Calu3 (cell line): ENCODE results near the gene LCE3E. TPM values are rescaled to one million over a fixed set of nuclear protein-coding genes. Genes with fewer than 3 reads are reported as not detected.

ENCODE experiments used
- BruUV-seq: library from RNA; stranded (reverse); fragments of 400-500 nt; replicated peaks from 2 replicates; lab custom pipeline; 2021; lab: Mats Ljungman, UMichigan
- CTCF ChIA-PET: fragments of 300-600 bp; sonication (Branson Sonifier 250); formaldehyde crosslinking; loops from one replicate; lab custom pipeline; 2022; ENCODE audit warnings: antibody characterized with exemption; lab: Charles Lee
- DNase-seq: peaks from one replicate; pipeline ENCODE4 v3.0.0; 2022
- H3K27ac Mint-ChIP-seq: one replicate; pipeline ENCODE4 v1.8.0; 2022; ENCODE audit warnings: mixed read lengths; ENCODE audit not compliant: unreplicated experiment
- H3K27me3 Mint-ChIP-seq: one replicate; pipeline ENCODE4 v1.8.0; 2022; ENCODE audit warnings: mixed read lengths; ENCODE audit not compliant: unreplicated experiment
- H3K36me3 Mint-ChIP-seq: one replicate; pipeline ENCODE4 v1.8.0; 2022; ENCODE audit warnings: mild to moderate bottlenecking, moderate library complexity, mixed read lengths; ENCODE audit not compliant: insufficient read depth, unreplicated experiment
- H3K4me1 Mint-ChIP-seq: one replicate; pipeline ENCODE4 v1.8.0; 2022; ENCODE audit warnings: mild to moderate bottlenecking, low read depth, mixed read lengths; ENCODE audit not compliant: unreplicated experiment
- H3K4me3 Mint-ChIP-seq: one replicate; pipeline ENCODE4 v1.8.0; 2022; ENCODE audit warnings: mild to moderate bottlenecking, low read depth, moderate library complexity, mixed read lengths; ENCODE audit not compliant: unreplicated experiment
- H3K9me3 Mint-ChIP-seq: one replicate; pipeline ENCODE4 v1.8.0; 2022; ENCODE audit warnings: low read depth, mixed read lengths; ENCODE audit not compliant: unreplicated experiment
- CTCF ChIP-seq: fragments of 200-600 bp; IDR thresholded peaks from one replicate; pipeline ENCODE4 v1.8.0; 2022; ENCODE audit warnings: antibody characterized with exemption; ENCODE audit not compliant: unreplicated experiment
- intact Hi-C: fragments of 100-400 bp; cut with micrococcal nuclease; formaldehyde crosslinking; loops from one replicate; pipeline ENCODE4 v1.10.0; 2022; ENCODE audit not compliant: unreplicated experiment
- total RNA-seq: library from RNA; stranded (reverse); gene quantifications from 2 replicates; pipeline ENCODE4 v1.2.3, GENCODE V29; 2022

Gene LCE3E
- total RNA-seq, 1 experiment from 2014 or later, result not detected

GRCh38 chr1:152516082-152516481 is 50.5 kb downstream of the LCE3E start:
- no peak for DNase-seq
- Mint-ChIP-seq H3K4me3 (no peak overlapping the region), H3K36me3 (no peaks in the 10 kb centered on the region), H3K9me3 (no peaks in the 10 kb centered on the region), H3K4me1 (no peaks in the 10 kb centered on the region), H3K27me3 (peaks cover 68% of the 10 kb centered on the region), H3K27ac (no peak overlapping the region)
- no peak for TF ChIP-seq CTCF
- no TSS peak for BruUV-seq
- intact Hi-C loops, result no loop called here
- CTCF ChIA-PET, result interaction anchor here (1.6 kb wide), 1 partner anchor 18 kb away, joined by 4 read pairs; no protein-coding TSS in a partner anchor

Other genes with a start within 250 kb of the LCE3E start
- not detected in 2 replicates for gene FLG, start 241.5 kb downstream of the LCE3E start, total RNA-seq
- not detected in 2 replicates for gene FLG2, start 206.8 kb downstream of the LCE3E start, total RNA-seq
- not detected in 2 replicates for gene CRNN, start 152.5 kb downstream of the LCE3E start, total RNA-seq
- gene LCE5A, start 56.0 kb downstream of the LCE3E start, total RNA-seq, result not detected in 2 replicates
- not detected in 2 replicates for gene CRCT1, start 52.3 kb downstream of the LCE3E start, total RNA-seq
- gene LCE3D, start 13.7 kb upstream of the LCE3E start, total RNA-seq, result not detected in 2 replicates
- gene LCE3C, start 33.5 kb upstream of the LCE3E start, total RNA-seq, result not detected in 2 replicates
- not detected in 2 replicates for gene LCE3B, start 47.0 kb upstream of the LCE3E start, total RNA-seq
- not detected in 2 replicates for gene LCE3A, start 56.3 kb upstream of the LCE3E start, total RNA-seq
- gene LCE2D, start 96.6 kb upstream of the LCE3E start, total RNA-seq, result not detected in 2 replicates
- not detected in 2 replicates for gene LCE2C, start 108.5 kb upstream of the LCE3E start, total RNA-seq
- gene LCE2B, start 119.3 kb upstream of the LCE3E start, total RNA-seq, result not detected in 2 replicates
- not detected in 2 replicates for gene LCE2A, start 131.6 kb upstream of the LCE3E start, total RNA-seq
- not detected in 2 replicates for gene LCE4A, start 141.4 kb upstream of the LCE3E start, total RNA-seq
- not detected in 2 replicates for gene KPRP, start 191.2 kb upstream of the LCE3E start, total RNA-seq
- gene LCE1F, start 208.4 kb upstream of the LCE3E start, total RNA-seq, result not detected in 2 replicates
- gene LCE1E, start 219.5 kb upstream of the LCE3E start, total RNA-seq, result not detected in 2 replicates
- gene LCE1D, start 229.9 kb upstream of the LCE3E start, total RNA-seq, result not detected in 2 replicates
- gene LCE1C, start 239.9 kb upstream of the LCE3E start, total RNA-seq, result not detected in 2 replicates
- not detected in 2 replicates for gene LCE1B, start 245.2 kb upstream of the LCE3E start, total RNA-seq